ENCODE measurements around the gene LRRC42. TPM values are rescaled to one million over a fixed set of nuclear protein-coding genes. Genes with fewer than 3 reads are reported as not detected.

The LRRC42 gene
- total RNA-seq, 1 donor from 2014 or later, result 45.4 TPM

GRCh38 chr1:53995683-53996082, 49.5 kb downstream of the LRRC42 start:
- peaks cover 6% of the 10 kb centered on the region for H3K27me3 Mint-ChIP-seq (ENCODE audit: low read depth)
- no peak for DNase-seq (ENCODE audit: low read depth, low spot score)

GRCh38 chr1:53998223-53998622, 52.1 kb downstream of the LRRC42 start:
- Mint-ChIP-seq H3K27ac (ENCODE audit: unreplicated experiment) (no peak overlapping the region), H3K9me3 (peaks cover 2% of the 10 kb centered on the region), H3K36me3 (ENCODE audit: low read depth) (no peaks in the 10 kb centered on the region), H3K4me1 (no peaks in the 10 kb centered on the region), H3K27me3 (ENCODE audit: low read depth) (peaks cover 12% of the 10 kb centered on the region), H3K4me3 (no peak overlapping the region)
- TF ChIP-seq CTCF (conservative IDR thresholded peaks at IDR 0.05), result no peak
- no peak for DNase-seq (ENCODE audit: low read depth, low spot score)

More at GRCh38 chr1:53995683-53996082, 49.5 kb downstream of the LRRC42 start:
- Mint-ChIP-seq H3K4me3 (no peak overlapping the region), H3K4me1 (no peaks in the 10 kb centered on the region), H3K9me3 (no peaks in the 10 kb centered on the region), H3K36me3 (ENCODE audit: low read depth) (no peaks in the 10 kb centered on the region), H3K27ac (ENCODE audit: unreplicated experiment) (no peak overlapping the region)
- no peak for TF ChIP-seq CTCF (conservative IDR thresholded peaks at IDR 0.05)

- no peak for TF ChIP-seq CTCF (conservative IDR thresholded peaks at IDR 0.05)
- Mint-ChIP-seq H3K36me3 (ENCODE audit: low read depth) (no peaks in the 10 kb centered on the region), H3K27ac (ENCODE audit: unreplicated experiment) (no peak overlapping the region), H3K4me1 (no peaks in the 10 kb centered on the region), H3K4me3 (no peak overlapping the region), H3K27me3 (ENCODE audit: low read depth) (peaks cover 13% of the 10 kb centered on the region), H3K9me3 (peaks cover 2% of the 10 kb centered on the region)
- no peak for DNase-seq (ENCODE audit: low read depth, low spot score)
Measured at GRCh38 chr1:53999920-54000319, 53.8 kb downstream of the LRRC42 start.

GRCh38 chr1:54001591-54001990, 55.4 kb downstream of the LRRC42 start:
- peaks cover 2% of the 10 kb centered on the region for H3K9me3 Mint-ChIP-seq
- DNase-seq (ENCODE audit: low read depth, low spot score), result no peak
- H3K4me1 Mint-ChIP-seq, result no peaks in the 10 kb centered on the region
- H3K27ac Mint-ChIP-seq (ENCODE audit: unreplicated experiment), result no peak overlapping the region
- no peaks in the 10 kb centered on the region for H3K36me3 Mint-ChIP-seq (ENCODE audit: low read depth)
- H3K4me3 Mint-ChIP-seq, result no peak overlapping the region
- no peak for TF ChIP-seq CTCF (conservative IDR thresholded peaks at IDR 0.05)
- H3K27me3 Mint-ChIP-seq (ENCODE audit: low read depth), result peaks cover 13% of the 10 kb centered on the region

- Mint-ChIP-seq H3K27ac (ENCODE audit: unreplicated experiment) (no peak overlapping the region), H3K9me3 (peaks cover 2% of the 10 kb centered on the region), H3K4me1 (no peaks in the 10 kb centered on the region), H3K4me3 (no peak overlapping the region), H3K27me3 (ENCODE audit: low read depth) (peaks cover 13% of the 10 kb centered on the region), H3K36me3 (ENCODE audit: low read depth) (no peaks in the 10 kb centered on the region)
- no peak for TF ChIP-seq CTCF (conservative IDR thresholded peaks at IDR 0.05)
- DNase-seq (ENCODE audit: low read depth, low spot score), result no peak
Measured at GRCh38 chr1:54002544-54003248, 56.5 kb downstream of the LRRC42 start.

All from neural crest cell (in vitro differentiated cells).